Transverse colon (tissue), 4 donors: ENCODE data around the gene SDR42E1. TPM values are rescaled to one million over a fixed set of nuclear protein-coding genes. Genes with fewer than 3 reads are reported as not detected.

ENCODE experiments used
- DNase-seq: peaks from one replicate; pipeline ENCODE4 v3.0.0-alpha.2; 2019
- H3K27ac ChIP-seq, 4 donors: fragments of 200-600 bp; sonication (generic); 2 replicates each; pipeline ENCODE4 v1.5.1; 2016 to 2018; ENCODE audit warnings: inconsistent platforms in 4 of 4
- H3K27me3 ChIP-seq: fragments of 200-600 bp; sonication (generic); 2 replicates; pipeline ENCODE4 v1.5.1; 2017; ENCODE audit warnings: inconsistent platforms
- H3K36me3 ChIP-seq, 4 donors: fragments of 200-600 bp; sonication (generic); 2 replicates each; pipeline ENCODE4 v1.5.1; 2017 to 2019; ENCODE audit warnings: inconsistent platforms in 4 of 4
- H3K4me1 ChIP-seq, 4 donors: fragments of 200-600 bp; sonication (generic); 2 replicates each; pipeline ENCODE4 v1.5.1; 2017 to 2020; ENCODE audit warnings: inconsistent platforms in 4 of 4
- H3K4me3 ChIP-seq, 4 donors: fragments of 200-600 bp; sonication (generic); 1 replicate in 1 of 4; 2 replicates in 3 of 4; pipeline versions ENCODE4 v1.5.1 to v1.6.1; 2017 to 2019; ENCODE audit warnings: inconsistent platforms in 4 of 4
- H3K9me3 ChIP-seq, 2 donors: fragments of 200-600 bp; sonication (generic); 2 replicates each; pipeline ENCODE4 v1.5.1; 2017 to 2019; ENCODE audit warnings: inconsistent platforms in 2 of 2
- CTCF ChIP-seq, 5 experiments: fragments of 200-600 bp in 3 of 5; fragments of 450-650 bp in 2 of 5; sonication (generic) in 3 of 5; IDR thresholded peaks; 1 replicate in 2 of 5; 2 replicates in 3 of 5; pipeline ENCODE4 v1.5.1; 2016 to 2017; ENCODE audit warnings: antibody characterized with exemption in 5 of 5, inconsistent platforms in 3 of 5, mild to moderate bottlenecking in 2 of 5, moderate library complexity in 1 of 5
- EP300 ChIP-seq: sonication (generic); formaldehyde crosslinking; IDR thresholded peaks from one replicate; pipeline ENCODE4 v1.6.1; 2017; ENCODE audit warnings: antibody characterized with exemption, low read depth
- POLR2A ChIP-seq: fragments of 450-650 bp; IDR thresholded peaks from one replicate; pipeline ENCODE4 v1.6.1; 2016; ENCODE audit warnings: antibody characterized with exemption, mild to moderate bottlenecking, moderate library complexity
- POLR2AphosphoS5 ChIP-seq, 3 donors: sonication (generic); formaldehyde crosslinking; IDR thresholded peaks; one replicate each; pipeline ENCODE4 v1.6.1; 2016; ENCODE audit warnings: antibody characterized with exemption in 3 of 3
- WGBS, 2 donors: methylation state at CpG; one replicate each; pipeline ENCODE4 v1.1.5; 2018; ENCODE audit warnings: low coverage in 1 of 2; 5-methylcytosine and 5-hydroxymethylcytosine counted together
- in situ Hi-C, 4 donors: fragments of 200-750 bp; cut with MboI; loops; one replicate each; pipeline versions ENCODE4 v1.15.0 to v1.15.1; 2017; ENCODE audit warnings: low sequenced_read_pairs in 3 of 4, low pct_ligation_motif_present in 1 of 4, low pct_unique_long_range_greater_than_20kb in 1 of 4
- intact Hi-C: fragments of 100-400 bp; cut with DNase I; formaldehyde crosslinking; loops from one replicate; pipeline ENCODE4 v1.15.1; 2023; ENCODE audit warnings: low total_unique reads
- total RNA-seq, 4 donors: library from RNA; depleted of rRNA; stranded (reverse); fragments of >200 nt; gene quantifications; one replicate each; pipeline ENCODE4 v1.1.0, GENCODE V29; 2016

The SDR42E1 gene
- total RNA-seq, 4 donors from 2014 or later, result 3.4 to 12.2 (median 7.7) TPM

DNA sequence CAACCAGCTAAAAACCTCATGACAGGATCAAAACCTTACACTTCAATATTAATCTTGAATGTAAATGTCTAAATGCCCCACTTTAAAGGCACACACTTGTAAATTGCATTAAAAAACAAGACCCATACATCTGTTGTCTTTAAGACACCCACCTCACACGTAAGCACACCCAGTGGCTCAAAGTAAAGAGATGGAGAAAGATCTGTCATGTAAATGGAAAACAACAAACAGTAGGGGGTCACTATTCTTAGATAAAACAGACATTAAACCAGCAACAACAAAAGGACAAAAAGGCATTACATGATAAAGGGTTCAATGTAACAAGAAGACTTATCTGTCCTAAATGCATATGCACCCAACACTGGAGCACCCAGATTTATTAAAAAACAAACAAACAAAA, 35.6 kb downstream of the SDR42E1 start:
- WGBS, 2 donors, result 50 to 78% methylated on average over 1 of the region's 1 CpG
- H3K36me3 ChIP-seq, result no peaks in the 10 kb centered on the region
- intact Hi-C loops, result no loop called here
- no peak overlapping the region for H3K27ac ChIP-seq
- no peak for TF ChIP-seq CTCF (IDR thresholded peaks at IDR 0.05)
- TF ChIP-seq POLR2AphosphoS5 (IDR thresholded peaks at IDR 0.05), result no peak
- no peak for TF ChIP-seq EP300
- no peak for TF ChIP-seq POLR2A
- peaks cover 13 to 14% of the 10 kb centered on the region in 2 donors for H3K9me3 ChIP-seq
- H3K4me3 ChIP-seq, result no peak overlapping the region
- in situ Hi-C loops, result no loop called here
- no peaks in the 10 kb centered on the region for H3K4me1 ChIP-seq
- H3K27me3 ChIP-seq, result no peaks in the 10 kb centered on the region
- no peak for DNase-seq

GRCh38 chr16:81973737-81974136, 37.5 kb downstream of the SDR42E1 start:
- no peak overlapping the region for H3K4me3 ChIP-seq
- DNase-seq, result no peak
- H3K27ac ChIP-seq, result no peak overlapping the region
- H3K36me3 ChIP-seq, result no peaks in the 10 kb centered on the region
- intact Hi-C loops, result no loop called here
- no peaks in the 10 kb centered on the region for H3K4me1 ChIP-seq
- in situ Hi-C loops, result no loop called here
- no peaks in the 10 kb centered on the region for H3K27me3 ChIP-seq
- H3K9me3 ChIP-seq, result peaks cover 13 to 14% of the 10 kb centered on the region in 2 donors
- 78% methylated on average over 2 of the region's 2 CpGs; no CpG with 5 or more reads in 1 of the 2 donors for WGBS, 2 donors
- no peak for TF ChIP-seq EP300
- TF ChIP-seq POLR2A, result no peak
- no peak for TF ChIP-seq POLR2AphosphoS5 (IDR thresholded peaks at IDR 0.05)
- TF ChIP-seq CTCF (IDR thresholded peaks at IDR 0.05), result no peak

- no peak for DNase-seq
- WGBS, 2 donors, result 89 to 100% methylated on average over 1 of the region's 1 CpG
- Histone ChIP-seq H3K27ac (no peak overlapping the region), H3K36me3 (no peaks in the 10 kb centered on the region), H3K9me3 (peaks cover 13 to 14% of the 10 kb centered on the region in 2 donors), H3K27me3 (no peaks in the 10 kb centered on the region), H3K4me1 (no peaks in the 10 kb centered on the region), H3K4me3 (no peak overlapping the region)
- in situ Hi-C loops (no loop called here), intact Hi-C loops (no loop called here)
- TF ChIP-seq EP300, result no peak
- no peak for TF ChIP-seq POLR2AphosphoS5 (IDR thresholded peaks at IDR 0.05)
- no peak for TF ChIP-seq CTCF (IDR thresholded peaks at IDR 0.05)
- TF ChIP-seq POLR2A, result no peak
These were observed 39.4 kb downstream of the SDR42E1 start for GRCh38 chr16:81971853-81972252.

DNA sequence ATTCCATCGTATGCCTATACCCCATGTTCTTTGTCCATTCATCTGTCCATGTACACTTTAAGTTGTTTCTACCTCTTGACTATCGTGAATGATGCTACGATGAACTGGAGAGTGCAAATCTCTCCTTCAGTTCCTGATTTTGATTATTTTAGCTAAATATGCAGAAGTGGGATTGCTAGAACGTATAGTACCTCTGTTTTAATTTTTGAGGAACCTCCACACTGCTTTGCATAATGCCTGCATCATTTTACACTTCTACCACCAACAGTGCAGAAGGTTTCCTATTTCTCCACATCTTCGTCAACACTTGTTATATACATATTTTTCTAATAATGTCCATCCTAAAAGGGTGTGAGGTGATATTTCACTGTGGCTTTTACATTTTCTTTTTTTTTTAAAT, 43.9 kb downstream of the SDR42E1 start:
- in situ Hi-C loops (no loop called here), intact Hi-C loops (no loop called here)
- H3K9me3 ChIP-seq, result peaks cover 6 to 11% of the 10 kb centered on the region in 2 donors
- no peaks in the 10 kb centered on the region for H3K36me3 ChIP-seq
- H3K4me1 ChIP-seq, result no peaks in the 10 kb centered on the region
- DNase-seq, result no peak
- H3K27ac ChIP-seq, result no peak overlapping the region
- no peak for TF ChIP-seq CTCF (IDR thresholded peaks at IDR 0.05)
- no peak for TF ChIP-seq POLR2AphosphoS5 (IDR thresholded peaks at IDR 0.05)
- no peak for TF ChIP-seq EP300
- TF ChIP-seq POLR2A, result no peak
- 67 to 85% methylated on average over 5 of the region's 5 CpGs for WGBS, 2 donors
- no peak overlapping the region for H3K4me3 ChIP-seq
- no peaks in the 10 kb centered on the region for H3K27me3 ChIP-seq
